Left lobe of liver (tissue), 2 donors: ENCODE data around the gene CYP2S1. TPM values are rescaled to one million over a fixed set of nuclear protein-coding genes. Genes with fewer than 3 reads are reported as not detected.
A peak's percentile ranks its signal among the peaks of the same experiment; 100 is the strongest.
"Not testable (repeated sequence)": the region's sequence is repeated elsewhere in the genome, so short reads cannot be mapped to it uniquely, and the experiment has no call there.

Source experiments
- ATAC-seq: fragments of 200-7000 bp; cut with Tn5 transposase; one replicate; pipeline ENCODE4 v1.9.1; 2020; ENCODE audit warnings: mild to moderate bottlenecking, moderate library complexity
- DNase-seq: peaks from one replicate; pipeline ENCODE4 v3.0.0-alpha.2; 2020; ENCODE audit warnings: low spot score
- total RNA-seq: library from RNA; stranded (reverse); gene quantifications from one replicate; pipeline ENCODE4 v1.2.1, GENCODE V29; 2021
- donor health status: DM: no; HTN: no; CAD: no; lungs with moderate emphysema.
- donor health status: DM: no; HTN: yes; CAD: no.

The CYP2S1 gene
- 2.1 TPM for total RNA-seq

- peak; percentile 61 for ATAC-seq
- no peak for DNase-seq
Measured at GRCh38 chr19:41192574-41193429, at the start of gene CYP2S1. Gene CYP2S1, plus strand, starts transcription at chr19:41193219. Its CDS starts 46 bp downstream, at chr19:41193265.

- peak; percentile 97 for ATAC-seq
Measured at GRCh38 chr19:41144403-41144802, 48.6 kb upstream of the CYP2S1 start.

GRCh38 chr19:41149831-41150230, 43.2 kb upstream of the CYP2S1 start:
- no peak for ATAC-seq

More at GRCh38 chr19:41144403-41144802, 48.6 kb upstream of the CYP2S1 start:
- DNase-seq: peak; percentile 86

GRCh38 chr19:41150986-41151385, 42.0 kb upstream of the CYP2S1 start:
- ATAC-seq, DNase-seq: not testable (repeated sequence)

More at GRCh38 chr19:41149831-41150230, 43.2 kb upstream of the CYP2S1 start:
- no peak for DNase-seq

GRCh38 chr19:41154060-41154459, 39.0 kb upstream of the CYP2S1 start:
- DNase-seq (no peak), ATAC-seq (no peak)

GRCh38 chr19:41156207-41156606, 36.8 kb upstream of the CYP2S1 start:
- DNase-seq (no peak), ATAC-seq (no peak)

- no peak for DNase-seq
- no peak for ATAC-seq
Measured at GRCh38 chr19:41159881-41160280, 33.1 kb upstream of the CYP2S1 start.

- DNase-seq: no peak
- no peak for ATAC-seq
Measured at GRCh38 chr19:41161903-41162302, 31.1 kb upstream of the CYP2S1 start.

- ATAC-seq (no peak), DNase-seq (no peak)
Measured at GRCh38 chr19:41166944-41167804, 25.8 kb upstream of the CYP2S1 start.

GRCh38 chr19:41172297-41173164, 20.5 kb upstream of the CYP2S1 start:
- ATAC-seq (no peak), DNase-seq (no peak)

GRCh38 chr19:41174297-41174928, 18.6 kb upstream of the CYP2S1 start:
- DNase-seq: no peak
- no peak for ATAC-seq

GRCh38 chr19:41175801-41176777, 16.9 kb upstream of the CYP2S1 start:
- ATAC-seq (peak; percentile 44), DNase-seq (no peak)

GRCh38 chr19:41180173-41180572, 12.8 kb upstream of the CYP2S1 start:
- DNase-seq, ATAC-seq: not testable (repeated sequence)

- DNase-seq: no peak
- ATAC-seq: no peak
Measured at GRCh38 chr19:41186971-41187883, 5.8 kb upstream of the CYP2S1 start.

GRCh38 chr19:41187884-41188279, 5.1 kb upstream of the CYP2S1 start:
- no peak for DNase-seq
- ATAC-seq: no peak

GRCh38 chr19:41189425-41190065, 3.5 kb upstream of the CYP2S1 start:
- DNase-seq (no peak), ATAC-seq (no peak)

- ATAC-seq (peak; percentile 10), DNase-seq (no peak)
Measured at GRCh38 chr19:41193430-41194156, 574 bp downstream of the CYP2S1 start.
